ENCODE results near the gene E2F3. TPM values are rescaled to one million over a fixed set of nuclear protein-coding genes. Genes with fewer than 3 reads are reported as not detected.

The E2F3 gene
- polyA plus RNA-seq (2013, experiment 1 of 2) = 30.3 TPM
- polyA plus RNA-seq (2013, experiment 2 of 2) = 26.4 TPM

- under 1% methylated on average over 63 of the region's 63 CpGs for WGBS
Measured at GRCh38 chr6:20401205-20402091, at the start of gene E2F3. E2F3 (plus strand) TSS chr6:20401879; CDS start chr6:20402233, 354 bp downstream.

GRCh38 chr6:20352346-20352745 is 49.3 kb upstream of the E2F3 start:
- Histone ChIP-seq H3K4me1 (ENCODE audit: insufficient read depth, low read length) (no peaks in the 10 kb centered on the region), H3K9ac (ENCODE audit: low read depth, low read length) (no peak overlapping the region), H3K4me3 (ENCODE audit: low read length) (no peak overlapping the region), H3K27me3 (ENCODE audit: insufficient read depth, low read length) (no peaks in the 10 kb centered on the region), H3K36me3 (ENCODE audit: insufficient read depth, low read length) (no peaks in the 10 kb centered on the region), H3K27ac (ENCODE audit: low read depth, low read length) (no peak overlapping the region), H3K9me3 (ENCODE audit: insufficient read depth, low read depth, low read length) (no peaks in the 10 kb centered on the region; the same call in 1 of the 2 replicates)
- WGBS = 90% methylated on average over 3 of the region's 4 CpGs

More at GRCh38 chr6:20401205-20402091, at the start of gene E2F3:
- Histone ChIP-seq H3K9me3 (ENCODE audit: insufficient read depth, low read depth, low read length) (no peaks in the 10 kb centered on the region), H3K27me3 (ENCODE audit: insufficient read depth, low read length) (no peaks in the 10 kb centered on the region), H3K36me3 (ENCODE audit: insufficient read depth, low read length) (peaks cover 10% of the 10 kb centered on the region), H3K4me3 (ENCODE audit: low read length) (peak within 1 kb of the TSS; percentile 69), H3K4me1 (ENCODE audit: insufficient read depth, low read length) (peaks cover 7% of the 10 kb centered on the region; the same call in 1 of the 2 replicates), H3K9ac (ENCODE audit: low read depth, low read length) (peak within 1 kb of the TSS; percentile 99), H3K27ac (ENCODE audit: low read depth, low read length) (peak within 1 kb of the TSS; percentile 99)

DNA sequence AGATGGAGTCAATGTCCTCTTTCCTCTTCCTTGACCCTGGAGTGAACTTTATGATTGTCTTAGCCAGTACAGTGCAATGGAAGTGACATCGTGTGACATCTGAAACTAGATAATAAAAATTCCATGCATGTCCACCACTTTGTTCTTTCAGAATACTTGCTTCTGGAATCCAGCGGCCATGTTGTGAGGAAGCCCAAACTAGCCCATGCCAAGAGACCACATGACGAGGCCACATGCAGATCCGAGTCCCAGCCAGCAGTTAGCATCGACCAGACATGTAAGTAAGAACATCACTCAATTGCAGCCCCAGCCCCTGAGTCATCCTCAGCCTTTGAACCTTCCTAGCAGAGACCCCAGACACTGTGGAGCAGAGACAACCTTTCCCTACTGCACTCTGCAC is 48.5 kb upstream of the E2F3 start:
- no peaks in the 10 kb centered on the region for H3K27me3 ChIP-seq (ENCODE audit: insufficient read depth, low read length)
- no peaks in the 10 kb centered on the region for H3K36me3 ChIP-seq (ENCODE audit: insufficient read depth, low read length)
- H3K4me1 ChIP-seq (ENCODE audit: insufficient read depth, low read length) = no peaks in the 10 kb centered on the region
- no peak overlapping the region for H3K27ac ChIP-seq (ENCODE audit: low read depth, low read length)
- H3K4me3 ChIP-seq (ENCODE audit: low read length) = no peak overlapping the region
- 92% methylated on average over 5 of the region's 5 CpGs for WGBS
- no peaks in the 10 kb centered on the region; the same call in 1 of the 2 replicates for H3K9me3 ChIP-seq (ENCODE audit: insufficient read depth, low read depth, low read length)
- H3K9ac ChIP-seq (ENCODE audit: low read depth, low read length) = no peak overlapping the region

DNA sequence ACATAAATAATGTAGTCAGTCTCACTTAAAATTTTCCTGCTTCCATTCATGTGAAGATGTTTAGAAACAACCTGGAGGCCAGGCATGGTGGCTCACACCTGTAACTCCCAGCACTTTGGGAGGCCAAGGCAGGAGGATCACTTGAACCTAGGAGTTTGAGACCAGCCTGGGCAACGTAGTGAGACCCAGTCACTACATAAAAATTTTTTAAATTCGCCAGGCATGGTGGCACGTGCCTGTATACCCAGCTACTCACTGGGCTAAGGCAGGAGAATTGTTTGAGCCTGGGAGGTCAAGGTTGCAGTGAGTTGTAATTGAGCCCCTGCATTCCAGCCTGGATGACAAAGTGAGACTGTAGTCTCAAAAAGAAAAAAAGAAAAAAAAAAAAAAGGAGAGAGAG is 47.3 kb upstream of the E2F3 start:
- Histone ChIP-seq H3K9me3 (ENCODE audit: insufficient read depth, low read depth, low read length) (no peaks in the 10 kb centered on the region; the same call in 1 of the 2 replicates), H3K27me3 (ENCODE audit: insufficient read depth, low read length) (no peaks in the 10 kb centered on the region), H3K36me3 (ENCODE audit: insufficient read depth, low read length) (no peaks in the 10 kb centered on the region), H3K9ac (ENCODE audit: low read depth, low read length) (no peak overlapping the region), H3K4me1 (ENCODE audit: insufficient read depth, low read length) (no peaks in the 10 kb centered on the region), H3K27ac (ENCODE audit: low read depth, low read length) (no peak overlapping the region), H3K4me3 (ENCODE audit: low read length) (no peak overlapping the region)
- WGBS = 87% methylated on average over 3 of the region's 3 CpGs

- no peaks in the 10 kb centered on the region for H3K27me3 ChIP-seq (ENCODE audit: insufficient read depth, low read length)
- H3K9ac ChIP-seq (ENCODE audit: low read depth, low read length) = no peak overlapping the region
- no peaks in the 10 kb centered on the region for H3K4me1 ChIP-seq (ENCODE audit: insufficient read depth, low read length)
- no peaks in the 10 kb centered on the region for H3K36me3 ChIP-seq (ENCODE audit: insufficient read depth, low read length)
- H3K4me3 ChIP-seq (ENCODE audit: low read length) = no peak overlapping the region
- WGBS = 97% methylated on average over 4 of the region's 6 CpGs
- no peak overlapping the region for H3K27ac ChIP-seq (ENCODE audit: low read depth, low read length)
- no peaks in the 10 kb centered on the region for H3K9me3 ChIP-seq (ENCODE audit: insufficient read depth, low read depth, low read length)
Measured at GRCh38 chr6:20360471-20361119, 41.1 kb upstream of the E2F3 start.

GRCh38 chr6:20362623-20363022 is 39.1 kb upstream of the E2F3 start:
- no peaks in the 10 kb centered on the region for H3K4me1 ChIP-seq (ENCODE audit: insufficient read depth, low read length)
- no peak overlapping the region for H3K27ac ChIP-seq (ENCODE audit: low read depth, low read length)
- no peak overlapping the region for H3K9ac ChIP-seq (ENCODE audit: low read depth, low read length)
- no peaks in the 10 kb centered on the region for H3K36me3 ChIP-seq (ENCODE audit: insufficient read depth, low read length)
- H3K4me3 ChIP-seq (ENCODE audit: low read length) = no peak overlapping the region
- 89% methylated on average over 1 of the region's 1 CpG for WGBS
- H3K27me3 ChIP-seq (ENCODE audit: insufficient read depth, low read length) = no peaks in the 10 kb centered on the region
- H3K9me3 ChIP-seq (ENCODE audit: insufficient read depth, low read depth, low read length) = no peaks in the 10 kb centered on the region

DNA sequence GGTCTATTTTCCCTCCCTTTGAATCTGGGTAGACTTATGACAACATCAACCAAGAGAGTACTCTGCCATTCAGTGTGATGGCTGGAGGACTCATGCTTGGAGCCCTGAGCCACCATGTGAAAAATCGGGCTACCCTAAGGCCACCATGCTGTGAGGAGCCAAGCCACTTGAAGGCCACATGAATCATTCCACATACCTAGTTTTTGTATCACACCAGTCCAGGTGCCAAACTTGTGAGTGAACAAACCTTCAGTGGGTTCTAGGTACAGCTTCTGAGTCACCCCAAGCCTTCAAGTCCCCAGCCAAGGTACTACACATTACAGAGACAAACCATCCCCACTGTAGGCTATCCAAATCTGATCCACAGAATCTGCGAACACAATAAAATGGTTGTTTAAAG is 37.4 kb upstream of the E2F3 start:
- WGBS = 90% methylated on average over 2 of the region's 2 CpGs
- Histone ChIP-seq H3K36me3 (ENCODE audit: insufficient read depth, low read length) (no peaks in the 10 kb centered on the region), H3K9ac (ENCODE audit: low read depth, low read length) (no peak overlapping the region)

GRCh38 chr6:20365456-20365855 is 36.2 kb upstream of the E2F3 start:
- H3K27me3 ChIP-seq (ENCODE audit: insufficient read depth, low read length) = no peaks in the 10 kb centered on the region
- no peaks in the 10 kb centered on the region for H3K4me1 ChIP-seq (ENCODE audit: insufficient read depth, low read length)
- no peaks in the 10 kb centered on the region for H3K36me3 ChIP-seq (ENCODE audit: insufficient read depth, low read length)
- no peak overlapping the region for H3K9ac ChIP-seq (ENCODE audit: low read depth, low read length)
- no peak overlapping the region for H3K27ac ChIP-seq (ENCODE audit: low read depth, low read length)
- no peaks in the 10 kb centered on the region for H3K9me3 ChIP-seq (ENCODE audit: insufficient read depth, low read depth, low read length)
- no peak overlapping the region for H3K4me3 ChIP-seq (ENCODE audit: low read length)
- WGBS = 100% methylated on average over 2 of the region's 3 CpGs

More for the DNA sequence above, 37.4 kb upstream of the E2F3 start:
- no peak overlapping the region for H3K27ac ChIP-seq (ENCODE audit: low read depth, low read length)
- H3K4me3 ChIP-seq (ENCODE audit: low read length) = no peak overlapping the region
- H3K27me3 ChIP-seq (ENCODE audit: insufficient read depth, low read length) = no peaks in the 10 kb centered on the region
- no peaks in the 10 kb centered on the region for H3K4me1 ChIP-seq (ENCODE audit: insufficient read depth, low read length)
- no peaks in the 10 kb centered on the region for H3K9me3 ChIP-seq (ENCODE audit: insufficient read depth, low read depth, low read length)

- no peak overlapping the region for H3K9ac ChIP-seq (ENCODE audit: low read depth, low read length)
- no peaks in the 10 kb centered on the region for H3K36me3 ChIP-seq (ENCODE audit: insufficient read depth, low read length)
- H3K27ac ChIP-seq (ENCODE audit: low read depth, low read length) = no peak overlapping the region
- H3K9me3 ChIP-seq (ENCODE audit: insufficient read depth, low read depth, low read length) = no peaks in the 10 kb centered on the region
- no peaks in the 10 kb centered on the region for H3K27me3 ChIP-seq (ENCODE audit: insufficient read depth, low read length)
- 82% methylated on average over 5 of the region's 7 CpGs for WGBS
- no peaks in the 10 kb centered on the region for H3K4me1 ChIP-seq (ENCODE audit: insufficient read depth, low read length)
- H3K4me3 ChIP-seq (ENCODE audit: low read length) = no peak overlapping the region
Measured at GRCh38 chr6:20366082-20366830, 35.4 kb upstream of the E2F3 start.

- Histone ChIP-seq H3K9ac (ENCODE audit: low read depth, low read length) (no peak overlapping the region), H3K36me3 (ENCODE audit: insufficient read depth, low read length) (no peaks in the 10 kb centered on the region), H3K9me3 (ENCODE audit: insufficient read depth, low read depth, low read length) (no peaks in the 10 kb centered on the region), H3K4me1 (ENCODE audit: insufficient read depth, low read length) (no peaks in the 10 kb centered on the region), H3K27ac (ENCODE audit: low read depth, low read length) (no peak overlapping the region), H3K4me3 (ENCODE audit: low read length) (no peak overlapping the region), H3K27me3 (ENCODE audit: insufficient read depth, low read length) (no peaks in the 10 kb centered on the region)
- no CpG with 5 or more reads among the region's 1 CpG for WGBS
Measured at GRCh38 chr6:20367743-20368485, 33.8 kb upstream of the E2F3 start.

Data from HUES64 (cell line).